GM23338 (cell line): ENCODE measurements around the gene SMARCD2. TPM values are rescaled to one million over a fixed set of nuclear protein-coding genes. Genes with fewer than 3 reads are reported as not detected.
A peak's percentile ranks its signal among the peaks of the same experiment; 100 is the strongest.

Source experiments
- ATAC-seq: fragments of 200-7000 bp; cut with Tn5 transposase; 3 replicates; pipeline ENCODE4 v1.9.1; 2020
- DNase-seq: peaks from one replicate; pipeline ENCODE4 v3.0.0-alpha.2; 2015; ENCODE audit warnings: low spot score
- H2AFZ ChIP-seq: fragments of 200-600 bp; sonication (generic); 2 replicates; pipeline ENCODE4 v1.8.0; 2016; ENCODE audit warnings: antibody characterized with exemption, mild to moderate bottlenecking, moderate library complexity
- H3F3A ChIP-seq: fragments of 200-600 bp; sonication (generic); replicated peaks from 2 replicates; pipeline ENCODE4 v1.8.0; 2017; ENCODE audit warnings: antibody characterized with exemption, mixed run types, low read depth
- H3K27ac ChIP-seq: fragments of 200-600 bp; sonication (generic); 2 replicates; pipeline ENCODE4 v1.6.1; 2016; ENCODE audit warnings: low read depth
- H3K27me3 ChIP-seq: fragments of 200-600 bp; sonication (generic); 2 replicates; pipeline ENCODE4 v1.8.0; 2016; ENCODE audit warnings: mild to moderate bottlenecking, mixed run types, moderate library complexity; ENCODE audit not compliant: insufficient read depth
- H3K36me3 ChIP-seq: fragments of 200-600 bp; sonication (generic); 2 replicates; pipeline ENCODE4 v1.8.0; 2016; ENCODE audit warnings: mild to moderate bottlenecking; ENCODE audit not compliant: insufficient read depth
- H3K4me1 ChIP-seq: fragments of 200-600 bp; sonication (generic); 2 replicates; pipeline ENCODE4 v1.8.0; 2016; ENCODE audit warnings: mild to moderate bottlenecking, moderate library complexity; ENCODE audit not compliant: insufficient read depth
- H3K4me2 ChIP-seq: fragments of 200-600 bp; sonication (generic); 2 replicates; pipeline ENCODE4 v1.7.1; 2017; ENCODE audit warnings: mixed run types
- H3K4me3 ChIP-seq: fragments of 200-600 bp; sonication (generic); 2 replicates; pipeline ENCODE4 v1.6.1; 2016; ENCODE audit warnings: mixed run types
- H3K79me2 ChIP-seq: fragments of 200-600 bp; sonication (generic); replicated peaks from 2 replicates; pipeline ENCODE4 v1.8.0; 2017; ENCODE audit warnings: mild to moderate bottlenecking; ENCODE audit not compliant: insufficient read depth
- H3K9me2 ChIP-seq: fragments of 200-600 bp; sonication (generic); 2 replicates; pipeline ENCODE4 v1.8.0; 2017; ENCODE audit not compliant: insufficient read depth
- H4K20me1 ChIP-seq: fragments of 200-600 bp; sonication (generic); replicated peaks from 2 replicates; pipeline ENCODE4 v1.8.0; 2017; ENCODE audit warnings: mild to moderate bottlenecking; ENCODE audit not compliant: insufficient read depth
- H3K27ac Mint-ChIP-seq: 2 replicates; pipeline ENCODE4 v1.8.0; 2020; ENCODE audit warnings: inconsistent platforms, mild to moderate bottlenecking, moderate library complexity, mixed read lengths
- H3K27me3 Mint-ChIP-seq: 3 replicates; pipeline ENCODE4 v1.8.0; 2022; ENCODE audit warnings: low read depth, mild to moderate bottlenecking, moderate library complexity, mixed read lengths, inconsistent platforms; ENCODE audit not compliant: insufficient read depth, poor library complexity
- H3K36me3 Mint-ChIP-seq: 3 replicates; pipeline ENCODE4 v1.8.0; 2021; ENCODE audit warnings: low read depth, mild to moderate bottlenecking, inconsistent platforms, moderate library complexity, mixed read lengths
- H3K4me1 Mint-ChIP-seq: 3 replicates; pipeline ENCODE4 v1.8.0; 2020; ENCODE audit warnings: mild to moderate bottlenecking, inconsistent platforms, mixed read lengths
- H3K4me3 Mint-ChIP-seq: 3 replicates; pipeline ENCODE4 v1.8.0; 2021; ENCODE audit warnings: moderate library complexity, mild to moderate bottlenecking, inconsistent platforms, mixed read lengths
- H3K9me3 Mint-ChIP-seq: 3 replicates; pipeline ENCODE4 v1.8.0; 2020; ENCODE audit warnings: moderate library complexity, mild to moderate bottlenecking, inconsistent platforms, mixed read lengths
- CREB1 ChIP-seq: fragments of 250-450 bp; sonication (Bioruptor Pico); IDR thresholded peaks from 2 replicates; pipeline ENCODE4 v1.5.0; 2020; ENCODE audit warnings: low read depth, mild to moderate bottlenecking, moderate library complexity
- EZH2 ChIP-seq: fragments of 200-600 bp; sonication (generic); IDR thresholded peaks from one replicate; pipeline ENCODE4 v1.8.0; 2017; ENCODE audit warnings: antibody characterized with exemption, mild to moderate bottlenecking, low read depth; ENCODE audit not compliant: unreplicated experiment
- REST ChIP-seq: IDR thresholded peaks from one replicate; pipeline ENCODE4 v1.6.1; 2018; ENCODE audit warnings: antibody characterized with exemption; ENCODE audit not compliant: unreplicated experiment
- ZNF462 ChIP-seq: fragments of 250-450 bp; sonication (Bioruptor Pico); IDR thresholded peaks from 2 replicates; pipeline ENCODE4 v1.5.0; 2020; ENCODE audit warnings: mild to moderate bottlenecking, moderate library complexity
- polyA plus RNA-seq: library from polyadenylated mRNA; unstranded; fragments of >200 nt; fragmentation: Nextera tagmentation; extraction: Ambion mirVana; gene quantifications from 2 replicates; pipeline ENCODE4 v1.2.1, GENCODE V29; 2016
- total RNA-seq: library from RNA; depleted of rRNA; stranded (reverse); fragments of >200 nt; shearing (Covaris generic); gene quantifications from 2 replicates; pipeline ENCODE4 v1.2.3, GENCODE V29; 2014

Gene SMARCD2
- total and polyA plus RNA-seq, 2 experiments from 2014 or later = 36.4 to 133 TPM

- TF ChIP-seq ZNF462 (CRISPR knock-in tag) = no peak
These were observed 1.7 kb downstream of the SMARCD2 start (continued) for GRCh38 chr17:63840591-63841349.

- Histone ChIP-seq H3K27me3 (no peaks in the 10 kb centered on the region), H3F3A (0 out of 2 replicates have a peak, but pooled peaks cover 5% of the 10 kb centered on the region), H3K79me2 (peaks cover 44% of the 10 kb centered on the region), H3K4me3 (peak overlapping the region; percentile 30; the same call in 1 of the 2 replicates), H3K4me1 (peaks cover 28% of the 10 kb centered on the region), H3K9me2 (no peaks in the 10 kb centered on the region), H4K20me1 (peaks cover 7% of the 10 kb centered on the region; the same call in 1 of the 2 replicates), H3K36me3 (peaks cover 5% of the 10 kb centered on the region; the same call in 1 of the 2 replicates), H3K27ac (peak overlapping the region; percentile 86), H2AFZ (no peak overlapping the region), H3K4me2 (peak overlapping the region; percentile 75)
- Mint-ChIP-seq H3K4me3 (peak overlapping the region; percentile 18), H3K36me3 (peaks cover 33% of the 10 kb centered on the region), H3K27ac (peak overlapping the region; percentile 79), H3K27me3 (peaks cover 27% of the 10 kb centered on the region), H3K9me3 (no peaks in the 10 kb centered on the region), H3K4me1 (peaks cover 36% of the 10 kb centered on the region)
- DNase-seq = peak; percentile 47
- peak; percentile 7 for ATAC-seq
- TF ChIP-seq REST (no peak), CREB1 (no peak), EZH2 (no peak)
These were observed 3.8 kb downstream of the SMARCD2 start for GRCh38 chr17:63838631-63839171.
